ENCODE measurements around the gene DMWD. TPM values are rescaled to one million over a fixed set of nuclear protein-coding genes. Genes with fewer than 3 reads are reported as not detected.

The DMWD gene
- total and polyA plus RNA-seq, 2 donors (not counting 1 experiment from before 2014, with no cell fraction given): 25.1 to 86.4 TPM

DNA sequence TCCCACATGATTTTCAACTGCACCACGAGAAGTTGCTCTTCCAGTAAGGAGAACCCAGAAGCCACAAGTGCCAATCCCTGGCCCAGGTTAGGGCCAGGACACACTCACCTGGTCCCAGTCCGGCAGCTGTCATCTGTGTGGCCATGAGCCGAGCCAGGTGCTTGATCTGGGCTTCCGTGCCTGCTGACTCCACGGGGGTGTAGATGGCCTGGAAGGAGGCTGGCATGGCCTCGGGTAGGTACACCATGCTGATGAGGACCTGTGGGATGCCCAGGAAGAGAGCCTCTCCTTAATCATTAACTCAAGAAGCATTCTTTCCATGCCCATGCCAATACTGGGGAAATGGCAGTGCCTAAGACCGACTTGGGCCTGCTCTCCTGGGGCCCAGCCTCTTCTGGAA lies 42.3 kb upstream of the DMWD start:
- DNase-seq (no peak), ATAC-seq (ENCODE audit: low read depth) (no peak)
- intact Hi-C loops (cut with micrococcal nuclease): no loop called here
- H3K4me1 ChIP-seq (ENCODE audit: control insufficient read depth in 2 of 2, insufficient read depth in 2 of 2, low read length in 2 of 2): no peaks in the 10 kb centered on the region
- peaks cover 18% of the 10 kb centered on the region for H4K20me1 ChIP-seq (ENCODE audit: control insufficient read depth, insufficient read depth, low read length, poor library complexity, severe bottlenecking)
- no peak overlapping the region for H3K9ac ChIP-seq (ENCODE audit: low read length)
- Mint-ChIP-seq H3K4me3 (no peak overlapping the region), H3K4me1 (no peaks in the 10 kb centered on the region), H3K9me3 (ENCODE audit: insufficient read depth) (no peaks in the 10 kb centered on the region), H3K27me3 (no peaks in the 10 kb centered on the region), H3K27ac (no peak overlapping the region)
- H3K4me2 ChIP-seq (replicated peaks; ENCODE audit: low read depth, low read length, poor library complexity, severe bottlenecking): no peak overlapping the region
- H3K27ac ChIP-seq (ENCODE audit: low read length in 2 of 2): no peak overlapping the region
- POLR2A ChIA-PET: no interaction called here
- TF ChIP-seq, protein P1, sequence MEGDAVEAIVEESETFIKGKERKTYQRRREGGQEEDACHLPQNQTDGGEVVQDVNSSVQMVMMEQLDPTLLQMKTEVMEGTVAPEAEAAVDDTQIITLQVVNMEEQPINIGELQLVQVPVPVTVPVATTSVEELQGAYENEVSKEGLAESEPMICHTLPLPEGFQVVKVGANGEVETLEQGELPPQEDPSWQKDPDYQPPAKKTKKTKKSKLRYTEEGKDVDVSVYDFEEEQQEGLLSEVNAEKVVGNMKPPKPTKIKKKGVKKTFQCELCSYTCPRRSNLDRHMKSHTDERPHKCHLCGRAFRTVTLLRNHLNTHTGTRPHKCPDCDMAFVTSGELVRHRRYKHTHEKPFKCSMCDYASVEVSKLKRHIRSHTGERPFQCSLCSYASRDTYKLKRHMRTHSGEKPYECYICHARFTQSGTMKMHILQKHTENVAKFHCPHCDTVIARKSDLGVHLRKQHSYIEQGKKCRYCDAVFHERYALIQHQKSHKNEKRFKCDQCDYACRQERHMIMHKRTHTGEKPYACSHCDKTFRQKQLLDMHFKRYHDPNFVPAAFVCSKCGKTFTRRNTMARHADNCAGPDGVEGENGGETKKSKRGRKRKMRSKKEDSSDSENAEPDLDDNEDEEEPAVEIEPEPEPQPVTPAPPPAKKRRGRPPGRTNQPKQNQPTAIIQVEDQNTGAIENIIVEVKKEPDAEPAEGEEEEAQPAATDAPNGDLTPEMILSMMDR (IDR thresholded peaks at IDR 0.05): no peak
- TF ChIP-seq EZH2 (IDR thresholded peaks at IDR 0.05; ENCODE audit: borderline replicate concordance, insufficient read depth, low read depth, low read length, poor library complexity, severe bottlenecking): no peak
- 100% methylated on average over 6 of the region's 7 CpGs for WGBS (ENCODE audit: insufficient coverage)
- H2AFZ ChIP-seq (ENCODE audit: insufficient read depth, low read depth, low read length, poor library complexity, severe bottlenecking): no peak overlapping the region
- no peak overlapping the region for H3K4me3 ChIP-seq (ENCODE audit: control extremely low read depth in 1 of 5, extremely low read depth in 1 of 5, insufficient read depth in 1 of 5, low read depth in 2 of 5, low read length in 4 of 5)
- H3K9me3 ChIP-seq (ENCODE audit: control extremely low read depth in 1 of 3, control insufficient read depth in 2 of 3, insufficient read depth in 1 of 3, low read length in 2 of 3): peaks cover 0 to 7% (median 0%) of the 10 kb centered on the region in 3 donors
- CTCF ChIA-PET: interaction anchor here (0.6 kb wide), 1 partner anchor 31 kb away, joined by 3 read pairs; no protein-coding TSS in a partner anchor
- H3K36me3 ChIP-seq (replicated peaks in 1 of 2; ENCODE audit: control extremely low read depth in 1 of 2, control insufficient read depth in 1 of 2, extremely low read depth in 1 of 2, insufficient read depth in 2 of 2, low read length in 1 of 2): peaks cover 20 to 69% of the 10 kb centered on the region in 2 experiments
- no peaks in the 10 kb centered on the region for H3K27me3 ChIP-seq (replicated peaks in 1 of 4; ENCODE audit: control extremely low read depth in 1 of 4, control insufficient read depth in 3 of 4, insufficient read depth in 4 of 4, low read length in 3 of 4)
- peaks cover 14% of the 10 kb centered on the region for H3K79me2 ChIP-seq (ENCODE audit: control insufficient read depth, insufficient read depth, low read length)

DNA sequence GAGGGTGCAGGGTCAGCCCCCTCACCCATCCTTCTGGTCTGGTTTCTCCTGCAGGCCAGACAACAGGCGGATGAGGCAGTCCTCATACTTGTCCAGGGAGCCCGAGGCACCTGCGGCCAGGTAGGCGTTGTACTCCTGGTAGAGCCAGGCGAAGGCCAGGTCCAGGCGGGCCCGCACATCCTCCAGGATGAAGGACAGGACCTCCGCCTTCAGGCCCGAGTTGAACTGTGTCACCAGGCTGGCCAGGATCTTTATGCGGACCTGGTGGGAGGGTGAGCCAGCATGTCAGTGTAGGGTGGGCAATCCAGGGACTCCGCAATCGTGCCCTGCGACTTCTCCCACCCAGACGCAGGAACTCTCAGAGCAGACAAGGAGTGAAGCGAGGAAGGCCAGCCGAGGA lies 36.3 kb upstream of the DMWD start:
- Mint-ChIP-seq H3K9me3 (ENCODE audit: insufficient read depth) (no peaks in the 10 kb centered on the region), H3K4me3 (no peak overlapping the region), H3K4me1 (no peaks in the 10 kb centered on the region), H3K27me3 (no peaks in the 10 kb centered on the region), H3K27ac (no peak overlapping the region)
- H3K79me2 ChIP-seq (ENCODE audit: control insufficient read depth, insufficient read depth, low read length): peaks cover 7% of the 10 kb centered on the region
- H3K36me3 ChIP-seq (replicated peaks in 1 of 2; ENCODE audit: control extremely low read depth in 1 of 2, control insufficient read depth in 1 of 2, extremely low read depth in 1 of 2, insufficient read depth in 2 of 2, low read length in 1 of 2): peaks cover 4 to 81% of the 10 kb centered on the region in 2 experiments
- H3K4me2 ChIP-seq (replicated peaks; ENCODE audit: low read depth, low read length, poor library complexity, severe bottlenecking): no peak overlapping the region
- CTCF ChIA-PET: interaction anchor here (0.6 kb wide), 1 partner anchor 24 kb away, joined by 3 read pairs; no protein-coding TSS in a partner anchor
- intact Hi-C loops (cut with micrococcal nuclease): no loop called here
- no peak for DNase-seq
- no peak for TF ChIP-seq EZH2 (IDR thresholded peaks at IDR 0.05; ENCODE audit: borderline replicate concordance, insufficient read depth, low read depth, low read length, poor library complexity, severe bottlenecking)
- TF ChIP-seq, protein P1 (IDR thresholded peaks at IDR 0.05): no peak
- WGBS (ENCODE audit: insufficient coverage): 98% methylated on average over 14 of the region's 16 CpGs
- no peak overlapping the region for H3K27ac ChIP-seq (ENCODE audit: low read length in 2 of 2)
- POLR2A ChIA-PET: no interaction called here
- no peak overlapping the region for H3K4me3 ChIP-seq (ENCODE audit: control extremely low read depth in 1 of 5, extremely low read depth in 1 of 5, insufficient read depth in 1 of 5, low read depth in 2 of 5, low read length in 4 of 5)
- H3K4me1 ChIP-seq (ENCODE audit: control insufficient read depth in 2 of 2, insufficient read depth in 2 of 2, low read length in 2 of 2): no peaks in the 10 kb centered on the region
- no peak for ATAC-seq (ENCODE audit: low read depth)
- no peak overlapping the region for H3K9ac ChIP-seq (ENCODE audit: low read length)
- no peaks in the 10 kb centered on the region for H3K9me3 ChIP-seq (ENCODE audit: control extremely low read depth in 1 of 3, control insufficient read depth in 2 of 3, insufficient read depth in 1 of 3, low read length in 2 of 3)
- no peaks in the 10 kb centered on the region for H3K27me3 ChIP-seq (replicated peaks in 1 of 4; ENCODE audit: control extremely low read depth in 1 of 4, control insufficient read depth in 3 of 4, insufficient read depth in 4 of 4, low read length in 3 of 4)
- peaks cover 12% of the 10 kb centered on the region for H4K20me1 ChIP-seq (ENCODE audit: control insufficient read depth, insufficient read depth, low read length, poor library complexity, severe bottlenecking)
- H2AFZ ChIP-seq (ENCODE audit: insufficient read depth, low read depth, low read length, poor library complexity, severe bottlenecking): no peak overlapping the region
